ENCODE data around the gene PAFAH1B2. TPM values are rescaled to one million over a fixed set of nuclear protein-coding genes. Genes with fewer than 3 reads are reported as not detected.
"Not testable (repeated sequence)": the region's sequence is repeated elsewhere in the genome, so short reads cannot be mapped to it uniquely, and the experiment has no call there.

The PAFAH1B2 gene
- total RNA-seq, 1 donor from 2014 or later, result 88.1 TPM

DNA sequence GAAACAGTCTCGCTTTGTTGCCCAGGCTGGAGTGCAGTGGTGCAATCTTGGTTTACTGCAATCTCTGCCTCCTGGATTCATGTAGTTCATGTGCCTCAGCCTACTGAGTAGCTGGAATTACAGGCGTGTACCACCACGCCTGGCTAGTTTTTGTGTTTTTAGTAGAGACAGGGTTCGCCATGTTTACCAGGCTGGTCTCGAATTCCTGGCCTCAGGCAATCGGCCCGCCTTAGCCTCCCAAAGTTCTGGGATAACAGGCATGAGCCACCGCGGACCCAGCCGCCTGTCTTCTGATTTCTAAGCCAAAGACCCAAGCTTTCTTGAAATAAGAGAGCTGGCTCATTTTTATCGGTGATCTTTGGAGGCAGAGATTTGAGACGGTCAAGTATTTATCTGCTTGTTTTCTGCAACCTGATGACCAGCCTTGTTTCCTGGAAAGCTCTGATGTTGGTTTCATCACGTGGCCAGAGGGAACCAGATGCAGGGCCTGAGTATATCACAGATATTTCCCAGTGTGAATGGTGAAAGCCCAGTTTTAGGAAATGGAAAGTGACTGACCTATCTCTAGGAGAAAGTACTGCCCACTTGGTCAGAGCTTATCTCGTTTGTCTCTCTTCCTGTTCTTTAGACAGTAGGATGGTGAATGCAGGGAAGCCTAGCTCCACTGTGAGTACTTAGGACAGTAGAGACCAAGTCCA, 28.8 kb downstream of the PAFAH1B2 start:
- no peak for DNase-seq

DNA sequence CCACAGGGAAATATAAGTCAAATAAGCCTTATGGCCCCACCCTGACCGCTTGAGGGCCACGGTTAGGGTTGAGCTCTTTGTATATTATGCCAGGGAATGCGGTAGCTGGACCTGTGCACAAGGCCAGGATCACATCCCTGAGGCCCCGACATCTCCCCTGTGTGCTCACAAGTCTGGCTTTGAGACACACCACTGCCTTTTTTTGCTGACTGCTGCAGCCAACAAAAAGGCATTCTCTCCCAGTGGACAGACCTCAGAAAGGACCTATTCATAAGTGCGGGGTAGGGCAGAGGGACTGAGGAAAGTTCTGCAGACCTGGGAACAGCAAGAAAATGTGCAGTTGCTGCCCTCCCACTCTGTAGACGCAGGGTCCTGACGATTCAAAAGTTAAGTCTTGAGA, 31.0 kb downstream of the PAFAH1B2 start:
- peak; percentile 20 for DNase-seq

DNA sequence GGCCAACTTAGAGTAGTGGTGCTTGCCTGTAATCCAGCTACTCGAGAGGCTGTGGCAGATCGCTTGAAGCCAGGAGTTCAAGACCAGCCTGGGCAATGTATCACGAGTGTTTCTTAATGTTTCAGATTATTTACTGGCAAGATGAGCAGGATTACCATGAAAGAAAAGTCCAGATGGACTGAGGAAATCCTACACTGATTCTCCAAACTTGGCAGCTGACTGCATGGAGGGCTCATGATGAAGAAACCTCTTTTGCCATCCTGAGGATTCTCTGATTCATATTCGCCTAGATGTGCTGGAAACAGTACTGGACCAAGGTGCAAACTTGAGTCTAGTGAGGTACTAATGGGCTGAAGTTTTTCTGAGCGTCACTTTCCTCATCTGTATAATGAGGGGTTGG, 31.7 kb downstream of the PAFAH1B2 start:
- no peak for DNase-seq

DNA sequence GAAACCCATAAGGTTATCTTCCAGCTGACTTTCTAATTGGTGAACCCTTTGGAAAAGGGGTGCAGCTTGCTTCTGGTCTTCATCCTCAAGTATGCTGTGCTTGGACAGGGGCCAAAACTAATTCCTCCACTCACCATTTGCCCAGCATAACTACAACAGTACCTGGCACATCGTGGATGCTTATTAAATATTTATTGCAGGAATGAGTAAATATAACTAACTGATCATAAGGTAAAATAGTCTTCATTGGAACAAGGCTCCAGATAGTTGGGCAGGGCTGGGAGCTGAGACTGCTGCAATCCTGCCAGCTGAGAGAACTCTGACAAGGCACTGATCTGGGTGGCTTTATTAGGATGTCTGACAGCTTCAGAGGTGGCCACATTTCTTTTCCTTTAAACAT, 32.1 kb downstream of the PAFAH1B2 start:
- no peak for DNase-seq

DNA sequence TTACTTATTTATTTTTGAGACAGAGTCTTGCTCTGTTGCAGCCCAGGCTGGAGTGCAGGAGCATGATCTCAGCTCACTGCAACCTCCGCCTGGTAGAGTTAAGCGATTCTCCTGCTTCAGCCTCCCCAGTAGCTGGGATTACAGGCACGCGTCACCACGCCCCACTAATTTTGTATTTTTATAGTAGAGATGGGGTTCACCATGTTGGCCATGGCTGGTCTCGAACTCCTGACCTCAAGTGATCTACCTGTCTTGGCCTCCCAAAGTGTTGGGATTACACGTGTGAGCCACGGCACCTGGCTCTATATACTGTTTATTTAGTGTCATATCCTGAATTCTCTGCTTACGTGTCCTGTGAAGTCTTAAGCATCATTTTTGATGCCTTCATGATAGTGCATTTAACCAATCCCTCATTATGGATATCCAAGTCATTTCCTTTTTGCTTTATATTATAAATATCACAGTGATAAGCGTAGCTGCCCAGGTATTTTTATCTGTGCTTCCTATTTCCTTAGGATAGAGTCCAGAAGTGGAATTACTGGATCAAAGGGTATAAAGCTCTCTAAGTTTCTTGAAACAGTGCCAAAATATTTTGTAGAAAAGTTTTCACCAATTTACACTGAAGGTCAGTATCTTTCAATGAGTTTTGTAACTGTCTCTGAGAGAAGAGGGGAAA, 33.6 kb downstream of the PAFAH1B2 start:
- no peak for DNase-seq

DNA sequence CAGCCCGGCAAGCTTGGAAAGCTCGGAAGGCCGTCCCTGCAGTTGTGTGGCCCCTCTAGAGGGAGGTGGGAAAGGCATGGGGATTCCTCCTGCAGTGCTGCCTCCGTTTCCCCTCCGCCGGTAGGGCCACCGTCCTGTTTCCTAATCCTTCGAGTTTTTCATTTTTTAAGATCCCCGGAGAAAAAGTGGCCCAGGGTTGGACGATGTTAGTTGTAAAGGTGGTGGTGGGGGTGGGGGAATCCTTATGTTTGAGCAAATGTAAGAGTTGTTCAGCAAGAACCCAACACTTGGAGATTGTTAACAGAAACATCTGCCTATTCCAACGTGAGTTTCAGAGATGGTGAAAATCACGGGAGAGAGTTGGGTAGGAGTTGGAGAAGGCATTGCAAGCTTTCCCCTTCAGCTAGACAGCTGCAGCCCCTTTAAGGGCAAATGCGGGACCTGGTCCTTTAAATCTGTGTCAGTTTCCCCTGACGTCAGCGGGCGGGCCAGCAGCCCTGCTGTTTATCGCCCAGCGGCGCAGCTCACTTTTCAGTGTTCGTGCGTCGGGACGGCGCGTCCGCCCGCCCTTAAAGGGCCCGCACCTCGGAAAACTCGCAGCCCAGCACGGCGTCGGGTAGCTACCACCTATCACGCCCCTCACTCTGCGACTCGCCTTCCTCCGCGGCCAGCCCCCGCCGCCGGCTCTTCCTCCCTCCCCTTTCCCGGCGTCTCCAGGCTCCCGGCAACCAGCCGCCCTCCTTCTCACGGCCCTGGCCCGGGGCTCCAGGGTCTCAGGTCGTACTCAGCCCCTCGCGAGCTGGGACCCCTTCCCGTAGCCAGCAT, 34.3 kb downstream of the PAFAH1B2 start, which contains the start of gene SIDT2:
Gene SIDT2 (plus strand): TSS at position 534 of the 825 bp plus-strand sequence. CDS start 521 bp downstream, outside the sequence.
- DNase-seq, result peak; percentile 98

DNA sequence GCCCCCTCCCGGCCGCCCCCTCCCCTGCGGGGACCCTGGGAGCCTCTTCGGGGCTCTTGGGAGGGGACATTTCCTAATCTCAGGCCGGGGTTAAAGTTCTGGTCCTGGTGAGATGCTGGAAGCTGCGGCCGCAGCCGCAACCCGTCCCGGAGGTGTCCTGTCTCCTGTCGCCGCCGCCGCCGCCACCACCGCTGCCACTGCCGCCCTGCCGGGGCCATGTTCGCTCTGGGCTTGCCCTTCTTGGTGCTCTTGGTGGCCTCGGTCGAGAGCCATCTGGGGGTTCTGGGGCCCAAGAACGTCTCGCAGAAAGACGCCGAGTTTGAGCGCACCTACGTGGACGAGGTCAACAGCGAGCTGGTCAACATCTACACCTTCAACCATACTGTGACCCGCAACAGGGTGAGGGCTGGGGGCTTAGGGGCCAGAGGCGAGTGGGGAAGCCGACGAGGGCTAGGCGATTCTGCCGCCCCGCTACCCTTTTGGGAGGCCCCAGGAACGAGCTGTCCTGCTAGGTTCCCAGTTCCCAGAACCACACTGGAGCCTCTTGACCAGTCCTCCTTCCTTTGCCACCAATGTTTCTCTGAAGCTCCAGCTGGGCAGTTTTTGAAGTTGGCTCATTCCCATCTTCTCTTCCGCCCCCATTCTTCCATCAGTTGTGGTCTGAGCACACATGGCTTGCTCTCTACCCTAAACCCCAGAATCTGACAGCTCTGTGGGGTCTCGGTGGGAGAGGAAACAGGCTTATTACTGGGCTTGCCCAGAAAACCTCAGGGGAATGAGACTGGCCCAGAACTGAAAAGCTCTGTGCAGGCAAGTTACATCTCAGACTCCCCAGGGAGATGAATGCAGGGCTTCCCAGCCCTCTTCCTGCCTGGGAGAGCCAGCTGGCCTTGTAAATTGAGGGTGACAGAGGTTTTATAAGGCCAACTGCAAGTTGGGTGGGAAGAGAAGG, 35.2 kb downstream of the PAFAH1B2 start:
- peak; percentile 41 for DNase-seq

DNA sequence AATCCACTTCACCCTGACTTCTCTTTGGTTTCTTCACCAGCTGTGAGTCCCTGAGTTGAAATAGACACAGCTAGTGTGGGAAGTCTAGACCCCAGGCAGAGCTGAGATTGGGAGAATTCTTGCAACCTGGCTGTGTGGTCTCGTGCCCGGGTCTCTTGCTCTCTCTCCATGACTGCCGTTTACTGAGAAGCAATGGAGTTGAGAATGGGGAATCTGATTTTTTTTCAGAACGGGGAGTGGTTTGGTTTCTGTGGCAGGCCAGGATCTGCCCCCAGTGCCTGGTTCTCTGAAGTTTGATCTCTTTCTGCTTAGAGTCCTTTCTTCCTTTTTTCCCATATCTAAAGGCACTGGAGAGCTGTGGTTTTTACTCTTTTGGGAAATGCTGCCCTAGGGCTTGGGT, 35.9 kb downstream of the PAFAH1B2 start:
- peak; percentile 41 for DNase-seq

DNA sequence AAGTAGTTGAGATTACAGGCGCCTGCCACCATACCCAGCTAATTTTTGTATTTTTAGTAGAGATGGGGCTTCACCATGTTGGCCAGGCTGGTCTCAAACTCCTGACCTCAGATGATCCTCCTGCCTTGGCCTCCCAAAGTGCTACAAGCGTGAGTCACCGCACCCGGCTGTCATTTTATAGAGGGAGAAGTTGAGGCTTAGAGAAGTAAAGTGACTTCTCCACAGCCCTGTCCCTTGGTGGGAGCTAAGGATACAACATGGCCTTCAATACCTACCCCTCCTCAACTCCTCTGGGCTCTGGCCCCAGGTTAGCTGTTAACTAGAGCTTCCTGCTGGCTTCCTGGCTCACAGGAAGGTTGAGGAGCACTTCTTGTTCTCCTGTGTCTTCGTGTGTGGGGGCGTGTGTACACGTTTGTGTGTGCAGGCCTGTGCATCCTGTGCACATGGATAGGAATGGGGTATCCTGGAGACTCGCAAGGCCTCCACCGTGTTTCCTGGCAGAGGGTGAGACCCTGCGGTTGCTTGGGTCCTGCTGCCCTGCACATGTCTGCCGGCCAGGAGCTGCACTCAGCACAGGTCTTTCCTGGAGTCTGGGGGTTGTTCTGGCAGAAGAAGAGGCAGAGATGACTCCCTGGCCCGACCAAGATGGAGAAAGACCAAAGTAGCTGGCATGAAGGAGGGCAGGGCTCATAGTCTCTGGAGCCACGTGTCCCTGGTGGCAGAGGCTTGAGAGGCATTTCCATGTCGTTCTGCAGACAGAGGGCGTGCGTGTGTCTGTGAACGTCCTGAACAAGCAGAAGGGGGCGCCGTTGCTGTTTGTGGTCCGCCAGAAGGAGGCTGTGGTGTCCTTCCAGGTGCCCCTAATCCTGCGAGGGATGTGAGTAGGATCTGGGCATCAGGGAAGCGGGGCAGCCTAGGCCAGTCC, 36.8 kb downstream of the PAFAH1B2 start:
- DNase-seq, result peak; percentile 65

DNA sequence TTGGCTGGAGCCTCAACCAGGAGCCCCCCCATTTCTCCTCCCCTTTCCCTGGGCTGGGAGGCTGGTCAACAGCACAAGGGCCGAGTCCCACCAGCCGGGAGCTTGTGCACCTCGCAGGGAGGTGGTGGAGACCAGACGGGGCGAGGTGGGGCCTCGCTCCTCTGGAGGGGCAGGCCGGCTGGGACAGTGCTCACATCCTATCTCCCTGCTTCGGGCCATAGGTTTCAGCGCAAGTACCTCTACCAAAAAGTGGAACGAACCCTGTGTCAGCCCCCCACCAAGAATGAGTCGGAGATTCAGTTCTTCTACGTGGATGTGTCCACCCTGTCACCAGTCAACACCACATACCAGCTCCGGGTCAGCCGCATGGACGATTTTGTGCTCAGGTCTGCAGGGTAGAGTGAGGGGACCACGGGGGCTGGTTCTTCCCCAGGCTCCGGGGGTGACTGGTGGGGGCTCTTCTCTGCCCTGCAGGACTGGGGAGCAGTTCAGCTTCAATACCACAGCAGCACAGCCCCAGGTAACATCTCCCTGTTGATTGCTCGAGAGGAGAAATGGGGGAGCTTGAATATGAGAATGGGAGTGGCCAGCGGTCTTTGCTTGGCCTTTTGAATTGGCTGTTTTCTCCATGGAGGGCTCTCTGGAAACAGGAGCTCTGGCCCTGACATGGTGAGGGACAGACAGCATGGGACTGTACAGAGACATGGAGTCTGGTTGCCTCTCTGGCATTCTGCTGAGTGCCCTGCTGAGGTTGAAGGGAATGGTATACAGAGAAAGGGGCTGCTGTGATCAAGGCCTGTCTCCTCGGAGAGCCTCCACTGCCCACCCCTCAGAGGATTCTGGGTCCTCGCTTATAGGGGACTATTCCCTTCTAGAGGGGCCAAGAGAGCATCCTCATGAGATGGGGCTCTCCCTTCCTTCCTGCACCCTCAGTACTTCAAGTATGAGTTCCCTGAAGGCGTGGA, 37.8 kb downstream of the PAFAH1B2 start:
- no peak for DNase-seq

DNA sequence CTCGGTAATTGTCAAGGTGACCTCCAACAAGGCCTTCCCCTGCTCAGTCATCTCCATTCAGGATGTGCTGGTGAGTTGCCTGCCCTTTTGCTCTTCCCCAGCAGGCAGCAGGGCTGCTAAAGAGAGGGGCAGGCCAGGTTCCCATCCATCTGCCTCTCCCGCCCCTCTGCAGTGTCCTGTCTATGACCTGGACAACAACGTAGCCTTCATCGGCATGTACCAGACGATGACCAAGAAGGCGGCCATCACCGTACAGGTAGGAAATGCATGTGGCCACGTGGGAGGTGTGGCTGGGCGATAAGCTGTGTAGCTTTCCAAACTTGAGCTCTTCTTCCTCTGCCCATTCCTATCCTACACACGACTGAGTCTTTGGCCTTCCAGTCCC, 38.5 kb downstream of the PAFAH1B2 start:
- no peak for DNase-seq

DNA sequence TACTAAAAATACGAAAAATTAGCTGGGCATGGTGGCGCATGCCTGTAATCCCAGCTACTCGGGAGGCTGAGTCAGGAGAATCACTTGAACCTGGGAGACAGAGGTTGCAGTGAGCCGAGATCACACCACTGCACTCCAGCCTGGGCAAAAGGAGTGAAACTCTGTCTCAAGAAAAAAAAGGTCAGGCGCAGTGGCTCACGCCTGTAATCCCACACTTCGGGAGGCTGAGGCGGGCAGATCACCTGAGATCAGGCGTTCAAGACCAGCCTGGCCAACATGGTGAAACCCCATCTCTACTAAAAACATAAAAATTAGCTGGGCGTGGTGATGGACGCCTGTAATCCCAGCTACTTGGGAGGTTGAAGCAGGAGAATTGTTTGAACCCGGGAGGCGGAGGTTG, 39.1 kb downstream of the PAFAH1B2 start:
- not testable (repeated sequence) for DNase-seq

DNA sequence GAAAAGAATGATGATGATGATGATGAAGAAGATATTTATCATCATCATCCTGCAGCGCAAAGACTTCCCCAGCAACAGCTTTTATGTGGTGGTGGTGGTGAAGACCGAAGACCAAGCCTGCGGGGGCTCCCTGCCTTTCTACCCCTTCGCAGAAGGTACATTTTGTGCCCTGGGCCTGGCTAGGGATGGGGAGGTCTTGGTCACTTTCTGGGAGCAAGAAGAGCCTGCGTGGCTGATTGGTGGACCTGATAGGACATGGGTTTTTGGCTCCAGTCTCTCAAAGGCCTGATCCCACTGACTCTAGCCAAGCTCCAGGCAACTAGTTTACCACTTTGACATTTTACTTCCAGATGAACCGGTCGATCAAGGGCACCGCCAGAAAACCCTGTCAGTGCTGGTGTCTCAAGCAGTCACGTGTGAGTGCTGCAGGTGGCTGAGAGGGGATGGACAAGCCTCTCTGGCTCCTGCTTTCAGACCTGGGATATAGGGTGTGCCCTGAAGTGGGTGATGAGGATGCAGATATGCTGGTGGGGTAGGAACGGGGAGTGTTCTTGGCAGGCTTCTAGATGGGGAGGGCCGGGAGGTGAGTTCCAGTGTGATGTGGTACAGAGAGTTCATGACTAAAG, 39.8 kb downstream of the PAFAH1B2 start:
- no peak for DNase-seq

DNA sequence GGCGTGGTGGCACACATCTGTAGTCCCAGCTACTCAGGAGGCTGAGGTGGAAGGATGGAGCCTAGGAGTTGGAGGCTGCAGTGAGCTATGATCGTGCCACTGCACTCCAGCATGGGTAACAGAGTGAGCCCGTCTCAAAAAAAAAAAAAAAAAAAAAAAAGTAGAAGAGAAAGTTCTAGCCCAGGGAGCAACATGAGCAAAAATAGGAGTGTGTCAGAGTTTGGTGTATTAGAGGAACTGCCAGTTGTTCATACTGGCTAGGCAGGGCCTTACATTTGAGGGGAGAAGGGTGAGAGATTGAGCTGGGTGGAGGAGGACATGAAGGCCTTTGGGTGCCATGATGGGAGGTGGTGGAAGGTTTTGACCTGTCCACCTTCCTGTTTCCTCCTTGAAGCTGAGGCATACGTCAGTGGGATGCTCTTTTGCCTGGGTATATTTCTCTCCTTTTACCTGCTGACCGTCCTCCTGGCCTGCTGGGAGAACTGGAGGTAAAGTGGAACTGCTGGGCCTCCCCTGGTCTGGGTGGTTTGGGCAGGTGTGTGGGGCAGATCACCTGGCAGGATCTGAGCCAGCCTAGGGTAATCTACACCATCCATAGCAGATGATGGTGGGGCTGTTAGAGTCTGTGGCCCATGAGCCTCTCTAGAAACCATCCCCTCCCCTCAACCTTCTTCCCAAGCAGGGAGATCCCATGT, 41.8 kb downstream of the PAFAH1B2 start:
- DNase-seq, result no peak

DNA sequence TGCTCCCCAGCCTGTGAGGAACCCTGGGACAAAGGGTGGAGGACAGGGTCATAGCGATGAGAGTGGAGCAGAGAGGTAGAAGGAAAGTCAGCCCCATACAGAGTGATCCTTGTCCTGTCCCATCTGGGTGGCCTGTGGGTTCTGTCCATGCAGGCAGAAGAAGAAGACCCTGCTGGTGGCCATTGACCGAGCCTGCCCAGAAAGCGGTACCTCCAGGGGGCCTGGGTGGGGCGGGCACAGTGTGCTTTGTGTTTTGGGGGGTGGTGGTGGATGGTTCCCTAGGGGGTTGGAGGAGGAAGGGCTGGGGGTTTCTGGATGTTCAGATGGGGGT, 42.3 kb downstream of the PAFAH1B2 start:
- no peak for DNase-seq

DNA sequence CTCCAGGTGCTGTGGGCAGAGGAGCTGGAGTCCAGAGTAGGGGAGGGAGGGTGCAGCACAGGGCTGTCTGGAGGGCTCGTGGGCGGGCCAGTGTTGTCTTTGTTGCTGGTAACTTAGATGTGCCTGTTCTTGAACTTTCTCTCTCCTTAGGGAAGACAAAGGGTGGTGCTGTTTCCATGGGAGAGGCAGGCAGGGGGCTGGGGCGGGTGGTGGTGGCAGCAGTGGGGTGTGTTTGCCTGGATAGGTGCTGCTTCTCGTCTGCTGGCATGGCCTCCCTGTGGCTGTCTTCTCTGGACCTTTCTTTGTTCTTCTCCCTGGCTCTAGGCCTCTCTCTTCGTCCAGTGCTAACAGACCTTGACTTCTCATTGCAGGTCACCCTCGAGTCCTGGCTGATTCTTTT, 42.9 kb downstream of the PAFAH1B2 start:
- DNase-seq, result no peak

DNA sequence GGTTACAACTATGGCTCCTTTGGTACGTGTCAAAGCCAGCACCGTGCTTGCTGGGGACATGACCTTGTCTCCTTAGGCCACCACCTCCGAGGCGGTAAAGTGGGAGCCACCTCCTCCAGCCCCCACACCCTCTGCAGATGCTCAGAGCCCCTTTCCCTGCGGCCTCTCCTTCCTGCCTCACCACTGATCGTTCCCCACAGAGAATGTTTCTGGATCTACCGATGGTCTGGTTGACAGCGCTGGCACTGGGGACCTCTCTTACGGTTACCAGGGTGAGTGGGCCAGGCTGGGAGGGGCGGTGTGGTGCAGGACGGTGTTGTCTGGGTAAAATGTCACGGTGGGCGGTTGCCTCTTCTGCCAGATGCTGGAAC, 43.3 kb downstream of the PAFAH1B2 start:
- no peak for DNase-seq

DNA sequence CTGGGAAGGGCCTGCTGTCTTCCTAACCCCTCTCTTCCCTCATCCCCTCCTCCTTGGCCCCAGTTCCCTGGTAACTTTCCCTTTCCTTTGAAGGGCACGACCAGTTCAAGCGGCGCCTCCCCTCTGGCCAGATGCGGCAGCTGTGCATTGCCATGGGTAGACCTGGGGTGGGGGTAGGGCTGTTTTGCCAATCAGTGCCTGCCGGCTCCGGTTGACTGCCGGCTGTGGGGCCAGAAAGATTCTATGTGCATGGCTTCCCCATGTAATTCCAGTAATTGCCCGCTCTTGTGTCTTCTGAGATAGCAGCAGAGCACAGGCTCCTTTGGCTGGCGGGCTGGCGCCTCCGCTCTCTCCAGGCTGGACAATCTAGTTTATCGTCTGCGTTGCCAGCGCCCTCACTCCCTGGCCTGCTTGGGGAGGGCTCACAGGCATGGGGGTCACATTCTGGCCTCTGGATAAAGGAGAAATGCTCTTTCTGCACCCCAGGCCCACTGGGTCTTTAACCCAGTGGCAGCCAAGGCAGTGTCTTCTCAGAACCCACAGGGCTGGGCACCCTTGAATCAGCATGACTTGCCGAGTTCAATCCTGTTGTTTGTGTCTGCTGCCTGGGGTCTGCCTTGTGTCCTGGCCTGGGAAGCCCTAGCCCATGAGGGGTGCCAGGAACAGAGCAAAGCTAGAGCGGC, 43.9 kb downstream of the PAFAH1B2 start:
- no peak for DNase-seq

Data from tongue (tissue), 2 donors.